PC-9 (cell line): ENCODE results near the gene SMARCA4.

ENCODE experiments used
- EZH2 ChIP-seq: fragments of 200-600 bp; sonication (generic); IDR thresholded peaks from 2 replicates; pipeline ENCODE4 v1.8.0; 2017; ENCODE audit warnings: antibody characterized with exemption, low read depth
- TF ChIP-seq, protein P1 (sequence below): fragments of 200-600 bp; sonication (generic); conservative IDR thresholded peaks from 2 replicates; pipeline ENCODE4 v1.6.1; 2017; ENCODE audit warnings: mixed run types, antibody characterized with exemption, mild to moderate bottlenecking, moderate library complexity

DNA sequence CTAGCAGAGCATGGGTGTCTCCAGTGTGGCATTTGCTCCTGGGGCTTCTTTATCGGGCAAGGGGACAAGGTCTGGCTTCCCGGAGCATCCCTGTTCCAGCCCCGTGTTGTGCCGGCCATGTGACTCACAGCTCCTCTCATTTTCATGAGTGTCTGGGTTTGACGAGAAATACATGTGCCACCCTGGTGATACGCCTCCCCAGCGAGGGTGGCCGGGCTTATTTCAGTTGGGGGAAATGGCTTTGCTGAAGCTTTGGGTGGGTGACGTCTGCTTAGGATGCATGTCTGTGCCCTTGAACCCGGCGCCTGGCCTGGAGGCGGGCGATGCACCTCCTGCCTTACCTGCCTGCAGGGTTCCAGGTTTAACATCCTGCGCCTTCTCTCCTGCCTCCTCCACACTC, 66.6 kb downstream of the SMARCA4 start:
- TF ChIP-seq, protein P1, sequence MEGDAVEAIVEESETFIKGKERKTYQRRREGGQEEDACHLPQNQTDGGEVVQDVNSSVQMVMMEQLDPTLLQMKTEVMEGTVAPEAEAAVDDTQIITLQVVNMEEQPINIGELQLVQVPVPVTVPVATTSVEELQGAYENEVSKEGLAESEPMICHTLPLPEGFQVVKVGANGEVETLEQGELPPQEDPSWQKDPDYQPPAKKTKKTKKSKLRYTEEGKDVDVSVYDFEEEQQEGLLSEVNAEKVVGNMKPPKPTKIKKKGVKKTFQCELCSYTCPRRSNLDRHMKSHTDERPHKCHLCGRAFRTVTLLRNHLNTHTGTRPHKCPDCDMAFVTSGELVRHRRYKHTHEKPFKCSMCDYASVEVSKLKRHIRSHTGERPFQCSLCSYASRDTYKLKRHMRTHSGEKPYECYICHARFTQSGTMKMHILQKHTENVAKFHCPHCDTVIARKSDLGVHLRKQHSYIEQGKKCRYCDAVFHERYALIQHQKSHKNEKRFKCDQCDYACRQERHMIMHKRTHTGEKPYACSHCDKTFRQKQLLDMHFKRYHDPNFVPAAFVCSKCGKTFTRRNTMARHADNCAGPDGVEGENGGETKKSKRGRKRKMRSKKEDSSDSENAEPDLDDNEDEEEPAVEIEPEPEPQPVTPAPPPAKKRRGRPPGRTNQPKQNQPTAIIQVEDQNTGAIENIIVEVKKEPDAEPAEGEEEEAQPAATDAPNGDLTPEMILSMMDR = no peak
- TF ChIP-seq EZH2 = no peak
